Islet precursor cell (in vitro differentiated cells): ENCODE measurements around the gene HBG1.
A peak's percentile ranks its signal among the peaks of the same experiment; 100 is the strongest.

Experiments
- DNase-seq: peaks from one replicate; pipeline ENCODE4 v3.0.0-alpha.2; 2018

The HBG1 gene

DNA sequence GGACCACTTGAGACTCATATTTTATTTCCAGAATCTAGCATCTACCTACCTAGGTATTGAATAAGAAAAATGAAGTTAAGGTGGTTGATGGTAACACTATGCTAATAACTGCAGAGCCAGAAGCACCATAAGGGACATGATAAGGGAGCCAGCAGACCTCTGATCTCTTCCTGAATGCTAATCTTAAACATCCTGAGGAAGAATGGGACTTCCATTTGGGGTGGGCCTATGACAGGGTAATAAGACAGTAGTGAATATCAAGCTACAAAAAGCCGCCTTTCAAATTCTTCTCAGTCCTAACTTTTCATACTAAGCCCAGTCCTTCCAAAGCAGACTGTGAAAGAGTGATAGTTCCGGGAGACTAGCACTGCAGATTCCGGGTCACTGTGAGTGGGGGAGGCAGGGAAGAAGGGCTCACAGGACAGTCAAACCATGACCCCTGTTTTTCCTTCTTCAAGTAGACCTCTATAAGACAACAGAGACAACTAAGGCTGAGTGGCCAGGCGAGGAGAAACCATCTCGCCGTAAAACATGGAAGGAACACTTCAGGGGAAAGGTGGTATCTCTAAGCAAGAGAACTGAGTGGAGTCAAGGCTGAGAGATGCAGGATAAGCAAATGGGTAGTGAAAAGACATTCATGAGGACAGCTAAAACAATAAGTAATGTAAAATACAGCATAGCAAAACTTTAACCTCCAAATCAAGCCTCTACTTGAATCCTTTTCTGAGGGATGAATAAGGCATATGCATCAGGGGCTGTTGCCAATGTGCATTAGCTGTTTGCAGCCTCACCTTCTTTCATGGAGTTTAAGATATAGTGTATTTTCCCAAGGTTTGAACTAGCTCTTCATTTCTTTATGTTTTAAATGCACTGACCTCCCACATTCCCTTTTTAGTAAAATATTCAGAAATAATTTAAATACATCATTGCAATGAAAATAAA is 24.8 kb downstream of the HBG1 start:
- DNase-seq, result no peak

DNA sequence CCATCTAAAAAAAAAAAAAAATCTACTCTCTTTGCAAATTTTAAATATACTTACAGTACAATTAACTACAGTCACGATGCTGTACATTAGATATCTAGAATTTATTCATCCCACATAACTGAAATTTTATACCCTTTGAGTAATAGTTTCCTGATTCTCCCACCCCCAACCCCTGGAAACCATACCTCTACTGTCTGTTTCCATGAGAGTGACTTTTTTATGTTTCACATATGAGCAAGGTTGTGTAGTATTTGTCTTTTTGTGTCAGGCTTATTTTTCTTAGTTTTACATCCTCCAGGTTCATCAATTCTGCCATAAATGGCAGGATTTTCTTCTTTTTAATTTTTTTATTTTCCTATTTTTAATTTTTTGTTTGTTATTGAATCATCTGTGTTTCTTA is 26.0 kb downstream of the HBG1 start:
- DNase-seq, result no peak

DNA sequence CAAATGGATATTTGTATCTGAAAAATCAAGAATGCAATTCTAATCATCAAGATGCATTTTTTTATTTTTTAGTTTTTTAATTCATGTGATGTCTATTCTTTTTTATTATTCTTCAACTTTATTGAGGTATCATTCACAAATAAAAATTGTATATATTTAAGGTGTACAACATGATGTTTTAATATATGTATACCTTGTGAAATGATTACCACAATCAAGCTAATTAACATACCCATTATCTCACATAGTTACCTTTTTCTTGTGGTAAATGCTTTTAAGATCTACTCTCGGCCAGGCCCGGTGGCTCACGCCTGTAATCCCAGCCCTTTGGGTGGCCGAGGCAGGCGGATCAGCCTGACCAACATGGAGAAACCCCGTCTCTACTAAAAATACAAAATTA is 26.5 kb downstream of the HBG1 start:
- DNase-seq, result no peak

DNA sequence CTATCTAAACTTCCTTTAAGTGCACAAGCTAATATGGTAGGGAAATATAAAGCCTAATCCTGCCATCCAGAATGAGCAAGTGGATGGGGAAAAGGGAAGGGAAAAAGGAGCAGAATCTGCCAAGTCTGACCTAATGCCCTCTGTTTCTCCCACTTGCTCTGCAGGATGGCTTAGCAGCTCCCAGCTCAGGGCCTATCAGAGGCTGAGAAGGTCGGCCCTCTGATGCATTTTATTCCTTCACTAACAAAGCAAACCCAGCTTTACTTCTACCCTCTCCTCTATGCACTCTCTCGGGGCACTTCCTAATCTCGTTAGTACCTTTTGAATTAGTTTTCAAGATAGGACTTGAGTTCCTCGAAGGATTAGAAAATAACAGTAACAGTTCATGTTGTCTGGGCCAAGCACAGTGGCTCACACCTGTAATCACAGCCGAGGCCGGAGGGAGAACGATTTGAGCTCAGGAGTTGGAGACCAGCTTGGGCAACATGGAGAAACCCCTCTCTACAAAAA is 39.2 kb downstream of the HBG1 start:
- no peak for DNase-seq

DNA sequence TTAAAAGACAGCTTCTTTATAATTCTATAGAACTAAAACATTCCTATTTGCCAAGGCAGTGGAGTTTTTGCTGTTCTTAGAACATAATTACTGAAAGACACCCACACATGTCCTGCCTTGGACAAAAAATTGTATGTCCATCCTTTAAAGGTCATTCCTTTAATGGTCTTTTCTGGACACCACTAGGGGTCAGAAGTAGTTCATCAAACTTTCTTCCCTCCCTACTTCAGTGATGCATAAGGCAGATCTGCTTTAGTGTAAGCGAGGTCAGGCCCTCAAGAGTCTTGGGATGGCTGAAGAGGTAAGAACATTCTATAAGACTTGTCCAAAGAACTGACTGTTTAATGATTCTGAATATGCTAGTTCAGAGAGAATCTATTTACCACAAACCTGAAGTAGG is 44.9 kb downstream of the HBG1 start:
- DNase-seq, result peak; percentile 59

DNA sequence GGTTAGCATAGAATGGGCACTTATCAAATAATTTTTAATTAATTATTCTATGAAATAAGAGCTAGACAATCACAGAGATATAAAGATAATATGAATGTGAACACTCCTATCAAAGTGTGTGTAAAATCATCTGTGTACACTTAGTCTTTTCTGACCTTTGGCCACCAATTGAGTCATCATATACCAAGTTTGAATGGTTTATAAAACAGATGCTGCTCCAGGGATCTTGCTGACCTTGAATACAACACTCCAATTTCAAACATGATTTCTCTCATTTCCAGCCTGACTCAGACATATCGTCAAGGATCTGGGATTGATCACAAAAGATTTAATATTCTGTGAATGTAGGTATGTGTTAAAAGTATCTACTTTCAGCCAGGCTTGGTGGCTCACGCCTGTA is 46.3 kb downstream of the HBG1 start:
- no peak for DNase-seq

DNA sequence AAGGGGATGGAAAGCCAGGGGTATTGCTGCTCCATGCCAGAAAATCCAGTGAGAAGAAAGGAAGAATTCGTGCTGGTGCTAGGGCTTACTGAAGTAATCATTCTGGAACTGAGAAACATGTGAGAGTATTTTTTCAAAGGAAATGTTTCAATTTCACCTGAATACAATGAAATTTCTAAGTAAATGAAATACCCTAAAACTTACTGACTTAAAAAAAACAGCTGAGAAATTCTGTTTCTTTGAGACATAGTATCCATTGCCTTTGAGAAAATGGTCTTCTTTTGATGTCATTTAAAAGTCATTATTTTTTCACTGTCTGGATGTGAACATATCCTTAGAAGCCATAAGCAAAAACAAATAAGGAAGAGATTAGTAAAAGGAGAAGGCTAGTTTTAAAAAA is 49.1 kb downstream of the HBG1 start, which contains the start of gene OR51V1:
Gene OR51V1, minus strand, starts transcription at position 101 of the 400 bp plus-strand sequence. Its CDS starts 0 bp downstream, at position 101.
- DNase-seq, result no peak

DNA sequence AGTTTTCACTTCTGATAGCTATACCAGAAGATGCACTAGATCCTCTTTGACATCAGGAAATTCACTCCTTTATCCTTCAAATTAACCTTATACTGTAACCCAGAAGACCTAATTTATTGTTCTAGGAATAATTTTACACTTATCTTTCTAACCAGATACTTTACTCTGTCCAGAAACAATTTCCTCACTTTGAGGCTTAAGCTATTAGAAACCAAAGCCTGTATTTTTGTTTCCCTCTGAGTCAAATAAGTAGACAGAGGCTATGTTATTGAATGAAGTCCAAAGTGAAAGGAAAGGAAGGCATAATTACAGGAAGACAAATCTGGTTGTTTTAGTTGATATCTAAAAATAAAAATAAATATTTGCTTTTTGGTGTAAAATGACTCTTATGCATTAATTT is 51.4 kb downstream of the HBG1 start:
- DNase-seq, result no peak
